CD4-positive, alpha-beta T cell (primary cell): ENCODE data around the gene ELF5. TPM values are rescaled to one million over a fixed set of nuclear protein-coding genes. Genes with fewer than 3 reads are reported as not detected.

Source experiments
- ATAC-seq: fragments of 200-7000 bp; cut with Tn5 transposase; one replicate; pipeline ENCODE4 v1.10.0; 2022; ENCODE audit warnings: mild to moderate bottlenecking; ENCODE audit not compliant: poor library complexity
- CTCF ChIA-PET: fragments of 350-600 bp; sonication (Branson Sonifier 250); formaldehyde crosslinking; loops from one replicate; lab custom pipeline; 2021; ENCODE audit warnings: antibody characterized with exemption, inconsistent platforms; lab: Charles Lee
- POLR2A ChIA-PET: fragments of 350-600 bp; sonication (Branson Sonifier 250); formaldehyde crosslinking; loops from one replicate; lab custom pipeline; 2021; ENCODE audit warnings: antibody characterized with exemption, inconsistent platforms; lab: Charles Lee
- DNase-seq, 14 experiments: peaks; one replicate each; pipeline ENCODE4 v3.0.0-alpha.2; 2013 to 2020; ENCODE audit warnings: mixed read lengths in 2 of 14
- H3K27ac ChIP-seq, 2 donors: one replicate each; pipeline versions ENCODE4 v1.5.1 to v1.7.0; 2013; ENCODE audit warnings: low read length in 2 of 2, low read depth in 1 of 2, mild to moderate bottlenecking in 1 of 2
- H3K27me3 ChIP-seq, 2 experiments: 1 replicate in 1 of 2; 2 replicates in 1 of 2; pipeline versions ENCODE4 v1.6.1 to v1.7.0; 2013; ENCODE audit warnings: low read length in 2 of 2, control low read depth in 1 of 2, mild to moderate bottlenecking in 1 of 2, moderate library complexity in 1 of 2; ENCODE audit not compliant: insufficient read depth in 2 of 2, control insufficient read depth in 1 of 2
- H3K36me3 ChIP-seq: one replicate; pipeline ENCODE4 v1.6.1; 2013; ENCODE audit warnings: low read length, control low read depth; ENCODE audit not compliant: insufficient read depth
- H3K4me1 ChIP-seq: one replicate; pipeline ENCODE4 v1.6.1; 2013; ENCODE audit warnings: low read length, control low read depth; ENCODE audit not compliant: insufficient read depth
- H3K4me3 ChIP-seq: one replicate; pipeline ENCODE4 v1.5.1; 2013; ENCODE audit warnings: mild to moderate bottlenecking, low read length, moderate library complexity
- H3K9me3 ChIP-seq, 2 experiments: 1 replicate in 1 of 2; 2 replicates in 1 of 2; pipeline versions ENCODE4 v1.6.1 to v1.7.0; 2013; ENCODE audit warnings: low read length in 2 of 2, mild to moderate bottlenecking in 2 of 2, control low read depth in 1 of 2, moderate library complexity in 1 of 2; ENCODE audit not compliant: control insufficient read depth in 1 of 2, insufficient read depth in 1 of 2
- H3K27ac Mint-ChIP-seq: one replicate; pipeline ENCODE4 v1.8.0; 2020; ENCODE audit warnings: mixed read lengths
- H3K27me3 Mint-ChIP-seq: one replicate; pipeline ENCODE4 v1.8.0; 2021; ENCODE audit warnings: mixed read lengths
- H3K36me3 Mint-ChIP-seq: one replicate; pipeline ENCODE4 v1.8.0; 2021; ENCODE audit warnings: low read depth, mixed read lengths
- H3K4me1 Mint-ChIP-seq: one replicate; pipeline ENCODE4 v1.8.0; 2021; ENCODE audit warnings: low read depth, mixed read lengths
- H3K4me3 Mint-ChIP-seq: one replicate; pipeline ENCODE4 v1.8.0; 2020; ENCODE audit warnings: mild to moderate bottlenecking, mixed read lengths
- H3K9me3 Mint-ChIP-seq: one replicate; pipeline ENCODE4 v1.8.0; 2020; ENCODE audit warnings: mixed read lengths
- CTCF ChIP-seq: fragments of 200-600 bp; IDR thresholded peaks from one replicate; pipeline ENCODE4 v1.8.0; 2022; ENCODE audit warnings: antibody characterized with exemption, mild to moderate bottlenecking
- intact Hi-C, 2 experiments: fragments of 100-400 bp; cut with DNase I in 1 of 2; cut with micrococcal nuclease in 1 of 2; formaldehyde crosslinking; loops; one replicate each; pipeline versions ENCODE4 v1.15.1 to v1.9.0; 2023 to 2025; cut with DNase I, micrococcal nuclease
- total RNA-seq, 174 experiments: library from RNA in 2 of 174; stranded (reverse) in 2 of 174; gene quantifications; one replicate each; pipeline ENCODE4 v1.2.3 and lab custom pipeline; 2021 to 2026

Gene ELF5
- total RNA-seq, 2 experiments from 2014 or later: not detected

- peaks cover 3% of the 10 kb centered on the region for H3K27me3 Mint-ChIP-seq
- intact Hi-C loops: loop anchor here in 1 of 2 experiments (10.0 kb wide), 4 partner anchors 177 to 1863 kb away; partner anchors contain the start of genes C11orf91, PRR5L and TRIM44
- no peak for ATAC-seq
Measured at GRCh38 chr11:34431979-34432378, 81.6 kb downstream of the ELF5 start.

More at GRCh38 chr11:34431979-34432378, 81.6 kb downstream of the ELF5 start:
- H3K4me3 Mint-ChIP-seq: no peak overlapping the region
- Histone ChIP-seq H3K36me3 (no peaks in the 10 kb centered on the region), H3K4me1 (no peaks in the 10 kb centered on the region), H3K27ac (no peak overlapping the region), H3K9me3 (no peaks in the 10 kb centered on the region), H3K27me3 (no peaks in the 10 kb centered on the region), H3K4me3 (no peak overlapping the region)
- peak in 1 of 14 experiments; percentile 11 for DNase-seq
- H3K9me3 Mint-ChIP-seq: no peaks in the 10 kb centered on the region
- no peaks in the 10 kb centered on the region for H3K36me3 Mint-ChIP-seq
- POLR2A ChIA-PET: no interaction called here
- H3K4me1 Mint-ChIP-seq: no peaks in the 10 kb centered on the region
- no peak overlapping the region for H3K27ac Mint-ChIP-seq
- TF ChIP-seq CTCF: no peak
- CTCF ChIA-PET: no interaction called here

Other genes with a start within 250 kb of the ELF5 start
- 1 to 10 TPM in 1 of 2 experiments, under 1 TPM in 1; 0.88 to 1.0 TPM for gene ABTB2, start 155.8 kb downstream of the ELF5 start, total RNA-seq
- gene CAT, start 74.9 kb downstream of the ELF5 start, total RNA-seq: 1 to 10 TPM; 8.5 to 9.8 TPM
- gene EHF, start 107.3 kb upstream of the ELF5 start, total RNA-seq: not detected